Stomach (tissue), 9 donors: ENCODE data around the gene ABHD1. TPM values are rescaled to one million over a fixed set of nuclear protein-coding genes. Genes with fewer than 3 reads are reported as not detected.
"Not testable (repeated sequence)": the region's sequence is repeated elsewhere in the genome, so short reads cannot be mapped to it uniquely, and the experiment has no call there.

Experiments used
- DNase-seq, 2 donors: peaks; one replicate each; pipeline versions ENCODE4 v3.0.0 to v3.0.0-alpha.2; 2013 to 2019
- H3K27ac ChIP-seq, 5 donors: fragments of 200-600 bp in 4 of 5; sonication (generic) in 4 of 5; one replicate each; pipeline ENCODE4 v1.5.1; 2013 to 2019; ENCODE audit warnings: mild to moderate bottlenecking in 1 of 5, moderate library complexity in 1 of 5
- H3K27me3 ChIP-seq, 3 donors: fragments of 200-600 bp; sonication (generic); one replicate each; pipeline ENCODE4 v1.5.1; 2017 to 2019; ENCODE audit warnings: mixed run types in 1 of 3
- H3K36me3 ChIP-seq, 4 donors: fragments of 200-600 bp; sonication (generic); 1 replicate in 3 of 4; 2 replicates in 1 of 4; pipeline ENCODE4 v1.5.1; 2016 to 2019
- H3K4me1 ChIP-seq, 4 donors: fragments of 200-600 bp; sonication (generic); one replicate each; pipeline ENCODE4 v1.5.1; 2016 to 2019
- H3K4me3 ChIP-seq, 4 donors: fragments of 200-600 bp; sonication (generic) in 3 of 4; one replicate each; pipeline ENCODE4 v1.5.1; 2016 to 2019; ENCODE audit warnings: mild to moderate bottlenecking in 1 of 4
- H3K9me3 ChIP-seq, 4 donors: fragments of 200-600 bp; sonication (generic); one replicate each; pipeline ENCODE4 v1.5.1; 2016 to 2019
- CTCF ChIP-seq, 7 experiments: fragments of 450-650 bp in 4 of 7; fragments of 200-600 bp in 3 of 7; sonication (generic) in 3 of 7; IDR thresholded peaks; one replicate each; pipeline ENCODE4 v1.5.1; 2016 to 2019; ENCODE audit warnings: antibody characterized with exemption in 7 of 7, control low read depth in 2 of 7, mild to moderate bottlenecking in 1 of 7
- EP300 ChIP-seq: sonication (generic); formaldehyde crosslinking; IDR thresholded peaks from one replicate; pipeline ENCODE4 v1.6.1; 2017; ENCODE audit warnings: antibody characterized with exemption
- POLR2A ChIP-seq, 4 donors: fragments of 450-650 bp; IDR thresholded peaks; one replicate each; pipeline ENCODE4 v1.6.1; 2016; ENCODE audit warnings: antibody characterized with exemption in 4 of 4, control low read depth in 2 of 4, mild to moderate bottlenecking in 1 of 4, moderate library complexity in 1 of 4
- POLR2AphosphoS5 ChIP-seq, 3 donors: sonication (generic); formaldehyde crosslinking; IDR thresholded peaks; one replicate each; pipeline ENCODE4 v1.6.1; 2016; ENCODE audit warnings: antibody characterized with exemption in 3 of 3
- WGBS, 5 donors: extraction: QIAGEN DNeasy Blood & Tissue Kit in 3 of 5; methylation state at CpG; one replicate each; pipeline versions ENCODE4 v1.1.5 to v1.1.7; 2013 to 2018; 5-methylcytosine and 5-hydroxymethylcytosine counted together
- intact Hi-C: fragments of 100-400 bp; cut with DNase I; formaldehyde crosslinking; loops from one replicate; pipeline ENCODE4 v1.15.1; 2023; ENCODE audit warnings: low total_unique reads
- polyA plus RNA-seq, 3 donors: library from polyadenylated mRNA; stranded (reverse); fragments of 200-250 nt; gene quantifications; one replicate each; pipeline ENCODE4 v1.2.3, GENCODE V29; 2013
- total RNA-seq, 5 donors: library from RNA; depleted of rRNA; stranded (reverse); fragments of >200 nt; gene quantifications; one replicate each; pipeline versions ENCODE4 v1.1.0 to v1.2.3, GENCODE V29; 2014 to 2016
- donor health status: healthy with polysubstance abuse.
- donor health status: Bipolar disorder and iron deficiency.
- donor health status: healthy.

ABHD1 gene
- total and polyA plus RNA-seq, 8 donors, result 0.23 to 0.75 TPM; not detected in 6

- Histone ChIP-seq H3K4me3 (no peak overlapping the region), H3K4me1 (no peaks in the 10 kb centered on the region), H3K36me3 (no peaks in the 10 kb centered on the region), H3K9me3 (no peaks in the 10 kb centered on the region), H3K27ac (no peak overlapping the region), H3K27me3 (peaks cover 0 to 28% (median 0%) of the 10 kb centered on the region in 3 donors)
- WGBS, 5 donors, result 61 to 79% (median 74%) methylated on average over 3 of the region's 3 CpGs
- TF ChIP-seq POLR2AphosphoS5 (IDR thresholded peaks at IDR 0.05), result no peak
- TF ChIP-seq POLR2A (IDR thresholded peaks at IDR 0.05), result no peak
- TF ChIP-seq EP300, result no peak
- no peak for TF ChIP-seq CTCF (IDR thresholded peaks at IDR 0.05)
- intact Hi-C loops, result loop anchor here (10.0 kb wide), 1 partner anchor 79 kb away; no protein-coding TSS in a partner anchor
- DNase-seq, result no peak
Measured at GRCh38 chr2:27105981-27106380, 17.6 kb upstream of the ABHD1 start.

GRCh38 chr2:27108221-27108620 is 15.4 kb upstream of the ABHD1 start:
- 77 to 90% (median 81%) methylated on average over 2 of the region's 2 CpGs for WGBS, 5 donors
- no peaks in the 10 kb centered on the region for H3K36me3 ChIP-seq
- peaks cover 0 to 28% (median 0%) of the 10 kb centered on the region in 3 donors for H3K27me3 ChIP-seq
- no peak overlapping the region for H3K27ac ChIP-seq
- intact Hi-C loops, result loop anchor here (10.0 kb wide), 1 partner anchor 77 kb away; no protein-coding TSS in a partner anchor
- H3K9me3 ChIP-seq, result no peaks in the 10 kb centered on the region
- no peaks in the 10 kb centered on the region for H3K4me1 ChIP-seq
- TF ChIP-seq EP300, result no peak
- no peak overlapping the region for H3K4me3 ChIP-seq
- no peak for DNase-seq

- H3K27me3 ChIP-seq, result peaks cover 0 to 28% (median 0%) of the 10 kb centered on the region in 3 donors
- no peaks in the 10 kb centered on the region for H3K9me3 ChIP-seq
- H3K4me3 ChIP-seq, result no peak overlapping the region
- H3K27ac ChIP-seq, result no peak overlapping the region
- H3K36me3 ChIP-seq, result no peaks in the 10 kb centered on the region
- intact Hi-C loops, result loop anchor here (10.0 kb wide), 1 partner anchor 76 kb away; no protein-coding TSS in a partner anchor
- 89 to 98% (median 94%) methylated on average over 3 of the region's 3 CpGs for WGBS, 5 donors
- TF ChIP-seq POLR2AphosphoS5 (IDR thresholded peaks at IDR 0.05) (no peak), EP300 (no peak), POLR2A (IDR thresholded peaks at IDR 0.05) (no peak), CTCF (IDR thresholded peaks at IDR 0.05) (no peak)
- no peak for DNase-seq
- H3K4me1 ChIP-seq, result no peaks in the 10 kb centered on the region
Measured at GRCh38 chr2:27109083-27109482, 14.5 kb upstream of the ABHD1 start.

- 77 to 88% (median 86%) methylated on average over 24 of the region's 24 CpGs for WGBS, 5 donors
Measured at GRCh38 chr2:27110603-27111352, 12.8 kb upstream of the ABHD1 start.

GRCh38 chr2:27111392-27112078 is 12.1 kb upstream of the ABHD1 start:
- intact Hi-C loops, H3K4me1 ChIP-seq, H3K27ac ChIP-seq, H3K4me3 ChIP-seq, DNase-seq, H3K9me3 ChIP-seq, H3K36me3 ChIP-seq: not testable (repeated sequence)
- H3K27me3 ChIP-seq, result peaks cover 0 to 12% (median 0%) of the 10 kb centered on the region in 3 donors
- WGBS, 5 donors, result 92 to 100% (median 95%) methylated on average over 2 to 49 of the region's 49 CpGs

More at GRCh38 chr2:27110603-27111352, 12.8 kb upstream of the ABHD1 start:
- H3K4me1 ChIP-seq, H3K36me3 ChIP-seq, H3K9me3 ChIP-seq, H3K27ac ChIP-seq, DNase-seq, H3K4me3 ChIP-seq, intact Hi-C loops: not testable (repeated sequence)
- H3K27me3 ChIP-seq, result peaks cover 0 to 17% (median 0%) of the 10 kb centered on the region in 3 donors
